Activated T-cell treated with anti-CD3 and anti-CD28 coated beads, Interleukin-2, amount 50 U/mL, for 72 hours (primary cell): ENCODE results near the gene INPPL1. TPM values are rescaled to one million over a fixed set of nuclear protein-coding genes. Genes with fewer than 3 reads are reported as not detected.
A peak's percentile ranks its signal among the peaks of the same experiment; 100 is the strongest.
"Not testable (repeated sequence)": the region's sequence is repeated elsewhere in the genome, so short reads cannot be mapped to it uniquely, and the experiment has no call there.

ENCODE experiments used
- ATAC-seq, 2 donors: fragments of 150-1000 bp; cut with Tn5 transposase; replicated peaks in 1 of 2; 2 replicates each; pipeline ENCODE4 v1.10.0; 2021; ENCODE audit warnings: moderate library complexity in 2 of 2, mild to moderate bottlenecking in 1 of 2
- DNase-seq, 2 donors: peaks; one replicate each; pipeline ENCODE4 v3.0.0; 2021 to 2022; ENCODE audit warnings: mixed read lengths in 1 of 2
- H3K27ac Mint-ChIP-seq: one replicate; pipeline ENCODE4 v1.8.0; 2022; ENCODE audit warnings: mild to moderate bottlenecking, moderate library complexity, mixed read lengths
- H3K27me3 Mint-ChIP-seq: one replicate; pipeline ENCODE4 v1.8.0; 2022; ENCODE audit warnings: low read depth, mixed read lengths
- H3K36me3 Mint-ChIP-seq, 2 donors: one replicate each; pipeline ENCODE4 v1.8.0; 2022; ENCODE audit warnings: mixed read lengths in 2 of 2, mild to moderate bottlenecking in 1 of 2; ENCODE audit not compliant: insufficient read depth in 2 of 2
- H3K4me1 Mint-ChIP-seq: one replicate; pipeline ENCODE4 v1.8.0; 2022; ENCODE audit warnings: low read depth, mixed read lengths
- H3K4me3 Mint-ChIP-seq, 2 donors: one replicate each; pipeline ENCODE4 v1.8.0; 2022; ENCODE audit warnings: mild to moderate bottlenecking in 2 of 2, mixed read lengths in 2 of 2, moderate library complexity in 2 of 2
- H3K9me3 Mint-ChIP-seq, 2 donors: one replicate each; pipeline ENCODE4 v1.8.0; 2022; ENCODE audit warnings: mixed read lengths in 2 of 2
- total RNA-seq, 2 donors: library from RNA; stranded (reverse); gene quantifications; one replicate each; pipeline ENCODE4 v1.2.3, GENCODE V29; 2022

The INPPL1 gene
- total RNA-seq, 2 donors from 2014 or later = 147 to 154 TPM

DNA sequence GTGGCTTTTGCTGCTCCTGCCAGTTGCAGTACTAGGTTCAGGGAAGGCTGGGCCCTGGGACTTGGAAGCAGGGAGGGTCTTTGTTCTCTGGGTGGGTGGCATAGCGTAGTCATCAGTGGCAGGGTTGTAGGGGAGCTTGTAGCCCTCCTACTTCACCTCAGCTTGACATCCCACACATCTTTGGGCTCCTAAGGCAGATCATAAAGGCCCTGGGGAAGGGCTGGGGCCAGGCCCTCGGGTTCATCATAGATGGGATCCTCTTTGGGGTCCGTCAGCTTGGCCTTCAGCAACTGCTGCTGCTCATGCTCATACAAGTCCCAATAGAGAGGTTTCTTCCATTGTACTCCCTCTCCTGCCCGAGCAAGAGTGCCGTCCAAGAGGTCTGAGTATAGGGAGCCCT is 25.4 kb downstream of the INPPL1 start:
- H3K9me3 Mint-ChIP-seq = no peaks in the 10 kb centered on the region
- H3K4me3 Mint-ChIP-seq = no peak overlapping the region
- ATAC-seq (no peak), DNase-seq (no peak)
- H3K27me3 Mint-ChIP-seq = peaks cover 19% of the 10 kb centered on the region
- no peaks in the 10 kb centered on the region for H3K4me1 Mint-ChIP-seq
- no peaks in the 10 kb centered on the region for H3K36me3 Mint-ChIP-seq
- H3K27ac Mint-ChIP-seq = no peak overlapping the region

DNA sequence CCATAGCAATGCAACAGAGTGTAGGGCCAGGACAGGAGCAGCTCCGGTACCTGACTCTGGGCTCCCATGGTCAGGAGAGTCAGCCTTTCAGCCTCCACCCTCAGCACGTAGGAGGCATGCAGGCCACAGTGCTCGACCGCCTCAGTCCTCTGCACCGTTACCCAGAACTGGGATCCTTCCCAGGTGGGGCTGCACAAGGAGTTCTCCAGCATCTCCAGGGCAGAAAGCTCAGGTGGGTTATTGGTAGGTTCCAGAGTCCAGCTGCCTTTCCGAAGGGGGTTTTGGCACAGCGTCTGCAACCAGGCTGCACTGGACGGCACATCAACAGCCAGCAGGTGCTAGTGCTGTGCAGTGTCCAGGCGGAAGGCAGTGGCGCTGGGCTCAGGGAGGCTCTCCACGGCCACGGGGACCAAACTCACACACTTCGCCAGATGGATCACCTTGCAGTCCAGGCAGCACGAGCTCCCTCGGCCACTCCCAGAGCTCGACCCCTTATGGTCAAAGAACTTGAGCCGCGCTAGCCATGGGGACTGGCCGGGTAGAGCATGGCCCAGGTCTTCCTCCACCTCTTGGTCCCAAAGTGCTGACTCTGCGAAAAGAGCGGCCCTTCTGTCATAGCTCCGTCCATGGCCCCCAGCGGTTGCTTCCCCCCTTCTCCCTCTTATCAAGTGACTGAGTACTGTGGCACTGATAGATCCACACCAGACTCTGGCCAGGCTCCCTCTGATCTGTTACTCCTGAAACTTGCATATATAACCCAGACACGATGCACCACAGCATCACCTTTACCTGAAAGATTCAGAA is 26.3 kb downstream of the INPPL1 start:
- no peak overlapping the region for H3K27ac Mint-ChIP-seq
- no peak for ATAC-seq
- no peaks in the 10 kb centered on the region for H3K4me1 Mint-ChIP-seq
- no peak for DNase-seq
- no peaks in the 10 kb centered on the region for H3K36me3 Mint-ChIP-seq
- no peaks in the 10 kb centered on the region for H3K9me3 Mint-ChIP-seq
- H3K27me3 Mint-ChIP-seq = peaks cover 26% of the 10 kb centered on the region
- H3K4me3 Mint-ChIP-seq = no peak overlapping the region

DNA sequence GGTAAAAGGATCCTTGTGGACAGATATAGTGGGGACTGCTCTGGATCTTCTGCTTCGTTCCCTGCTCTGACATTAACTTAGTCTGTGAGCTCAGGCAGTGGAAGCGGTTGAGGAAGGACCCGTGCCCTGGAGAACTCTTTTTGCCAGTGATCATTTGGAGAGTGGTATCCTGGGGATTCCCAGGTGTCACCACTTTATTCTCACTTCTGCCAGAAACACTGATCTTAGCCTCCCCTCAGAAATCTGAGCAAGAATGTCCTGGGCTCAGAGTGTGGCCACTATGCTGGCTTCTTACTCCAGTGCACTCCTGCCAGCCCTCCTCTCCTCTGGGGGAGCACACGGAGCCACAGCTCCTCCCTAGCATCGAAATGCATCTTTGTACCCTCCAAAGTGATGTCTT is 27.0 kb downstream of the INPPL1 start:
- no peak for ATAC-seq
- H3K27ac Mint-ChIP-seq = no peak overlapping the region

DNA sequence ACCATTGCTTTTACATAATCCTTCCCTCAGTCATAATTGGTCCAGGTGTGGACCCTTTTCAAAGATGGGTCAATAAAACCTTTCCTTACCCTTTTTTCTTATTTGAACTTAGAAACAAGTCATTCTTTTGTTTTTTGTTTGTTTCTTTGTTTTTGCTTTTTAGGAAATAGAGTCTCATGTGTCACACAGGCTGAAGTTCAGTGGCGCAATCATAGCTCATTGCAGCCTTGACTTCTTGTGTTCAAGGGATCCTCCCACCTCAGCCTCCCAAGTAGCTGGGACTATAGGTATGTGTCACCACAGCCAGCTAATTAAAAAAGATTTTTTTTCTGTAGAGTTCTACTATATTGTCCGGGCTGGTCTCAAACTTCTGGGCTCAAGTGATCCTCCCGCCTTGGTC is 28.8 kb downstream of the INPPL1 start:
- ATAC-seq = no peak
- Mint-ChIP-seq H3K36me3 (no peaks in the 10 kb centered on the region), H3K4me1 (no peaks in the 10 kb centered on the region), H3K4me3 (no peak overlapping the region), H3K27ac (no peak overlapping the region), H3K9me3 (no peaks in the 10 kb centered on the region), H3K27me3 (peaks cover 26% of the 10 kb centered on the region)
- DNase-seq = no peak

More for the DNA sequence above, 27.0 kb downstream of the INPPL1 start:
- H3K27me3 Mint-ChIP-seq = peaks cover 26% of the 10 kb centered on the region
- H3K36me3 Mint-ChIP-seq = no peaks in the 10 kb centered on the region
- no peak overlapping the region for H3K4me3 Mint-ChIP-seq
- no peaks in the 10 kb centered on the region for H3K4me1 Mint-ChIP-seq
- DNase-seq = no peak
- H3K9me3 Mint-ChIP-seq = no peaks in the 10 kb centered on the region

DNA sequence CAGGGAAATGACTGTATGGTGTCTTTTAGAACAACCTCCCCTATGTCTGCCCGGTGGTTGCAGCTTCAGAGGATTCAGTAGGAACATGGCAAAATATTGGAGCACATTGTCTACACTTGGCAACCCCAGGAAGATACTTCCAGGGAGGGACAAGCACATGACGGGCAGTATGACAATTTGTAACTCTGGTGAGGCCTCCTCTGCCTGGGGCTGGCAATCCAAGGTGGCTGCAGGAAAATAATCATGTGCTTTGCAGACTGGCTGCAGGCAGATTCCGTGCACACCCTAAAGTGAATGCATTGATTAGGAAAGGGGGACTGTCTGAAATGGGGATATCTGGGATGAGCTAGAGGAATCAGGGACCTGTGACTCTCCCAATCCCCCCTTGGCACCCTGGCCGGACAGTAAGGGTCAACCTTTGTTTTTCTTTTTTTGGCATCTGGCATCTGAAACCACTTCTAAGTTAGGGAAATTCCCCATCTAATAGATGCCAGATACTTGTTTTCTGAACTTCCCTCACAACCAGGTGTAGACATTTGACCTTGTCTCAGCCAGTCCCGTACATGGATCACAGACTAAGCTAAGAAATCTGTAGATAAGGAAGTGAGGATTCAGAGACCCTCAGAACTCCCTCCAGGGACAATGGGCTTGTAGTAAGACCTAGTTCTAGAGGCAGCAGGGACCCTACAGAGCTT is 29.9 kb downstream of the INPPL1 start:
- Mint-ChIP-seq H3K4me3 (no peak overlapping the region), H3K9me3 (no peaks in the 10 kb centered on the region), H3K36me3 (no peaks in the 10 kb centered on the region), H3K27ac (no peak overlapping the region), H3K4me1 (no peaks in the 10 kb centered on the region), H3K27me3 (peaks cover 25% of the 10 kb centered on the region)
- DNase-seq (no peak), ATAC-seq (no peak)

DNA sequence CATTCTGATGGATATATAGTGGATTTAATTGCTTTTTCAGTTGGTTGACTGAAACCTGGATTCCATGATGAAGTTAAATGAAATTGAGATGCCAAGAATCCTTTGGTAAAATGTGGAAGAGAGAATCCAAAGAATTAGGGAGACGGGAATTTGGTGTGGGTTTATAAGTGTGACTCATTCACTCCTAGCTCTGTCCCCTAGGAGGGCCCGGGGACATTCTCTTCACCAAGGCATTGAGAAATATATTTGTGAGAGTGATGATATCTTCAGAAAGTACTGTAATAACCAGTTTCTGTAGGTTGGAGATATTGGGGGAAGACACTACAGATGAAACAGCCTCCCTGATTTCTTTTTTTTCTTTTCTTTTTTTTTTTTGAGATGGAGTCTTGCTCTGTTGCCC is 33.0 kb downstream of the INPPL1 start:
- Mint-ChIP-seq H3K27ac (no peak overlapping the region), H3K4me1 (peaks cover 1% of the 10 kb centered on the region), H3K36me3 (no peaks in the 10 kb centered on the region), H3K27me3 (peaks cover 19% of the 10 kb centered on the region), H3K4me3 (no peak overlapping the region), H3K9me3 (no peaks in the 10 kb centered on the region)
- no peak for DNase-seq
- no peak for ATAC-seq

DNA sequence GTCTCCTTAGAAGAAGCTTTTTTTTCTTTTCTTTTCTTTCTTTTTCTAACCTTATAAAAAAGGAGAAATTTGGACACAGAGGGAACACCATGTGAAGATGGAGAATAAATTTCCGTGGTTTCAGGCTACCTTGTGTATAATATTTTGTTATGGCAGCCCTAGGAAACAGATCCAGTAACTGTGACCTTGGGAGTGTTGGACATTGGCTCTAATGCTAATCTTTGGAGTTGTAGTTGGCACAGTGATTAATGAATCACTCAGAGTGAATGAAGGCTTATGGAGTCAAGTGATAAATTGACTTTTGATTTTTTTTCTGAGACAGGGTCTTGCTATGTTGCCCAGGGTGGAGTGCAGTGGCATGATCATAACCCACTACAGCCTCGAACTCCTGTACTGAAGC is 34.9 kb downstream of the INPPL1 start:
- peaks cover 0 to 2% of the 10 kb centered on the region in 2 donors for H3K36me3 Mint-ChIP-seq
- H3K4me1 Mint-ChIP-seq = peaks cover 10% of the 10 kb centered on the region
- DNase-seq = no peak

DNA sequence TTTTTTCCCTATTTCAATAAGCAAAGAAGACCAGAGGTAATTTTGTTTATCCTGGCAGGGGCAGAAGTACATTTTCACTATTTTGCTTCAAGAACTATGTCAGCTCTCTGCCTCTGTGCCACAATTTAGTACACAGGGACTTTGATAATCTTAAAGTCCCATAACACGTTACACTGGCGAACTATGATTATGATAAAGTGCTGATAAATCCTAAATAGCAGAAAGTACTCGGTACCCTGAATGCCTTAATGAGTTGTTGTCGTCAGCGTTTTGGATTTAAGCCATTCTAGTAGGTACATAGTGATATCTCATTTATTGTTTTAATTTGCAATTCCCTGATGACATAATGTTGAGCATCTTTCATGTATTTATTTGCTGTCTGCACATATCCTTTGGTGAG is 36.0 kb downstream of the INPPL1 start:
- no peak overlapping the region for H3K4me3 Mint-ChIP-seq
- no peak overlapping the region for H3K27ac Mint-ChIP-seq

More for the DNA sequence above, 34.9 kb downstream of the INPPL1 start:
- Mint-ChIP-seq H3K4me3 (no peak overlapping the region), H3K27ac (no peak overlapping the region), H3K9me3 (peaks cover 0 to 6% of the 10 kb centered on the region in 2 donors), H3K27me3 (peaks cover 18% of the 10 kb centered on the region)
- no peak for ATAC-seq

DNA sequence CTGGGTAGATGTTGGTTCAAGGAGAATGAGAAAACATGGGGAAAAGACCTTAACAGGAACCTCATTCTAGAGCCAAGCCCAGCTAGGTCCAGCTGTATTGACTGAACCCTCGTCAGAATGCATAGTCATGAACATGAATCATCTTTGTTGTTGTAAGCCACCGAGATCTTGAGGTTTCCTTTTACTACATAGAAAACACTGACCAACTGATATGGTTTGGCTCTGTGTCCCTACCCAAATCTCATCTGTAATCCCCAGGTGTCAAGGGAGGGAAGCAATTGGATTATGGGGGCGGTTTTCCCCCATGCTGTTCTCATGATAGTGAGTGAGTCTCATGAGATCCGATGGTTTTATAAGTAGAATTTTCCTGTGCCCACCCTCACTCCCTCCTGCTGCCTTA is 38.8 kb downstream of the INPPL1 start:
- DNase-seq = no peak
- Mint-ChIP-seq H3K27ac (no peak overlapping the region), H3K9me3 (peaks cover 2 to 7% of the 10 kb centered on the region in 2 donors), H3K4me3 (no peak overlapping the region), H3K36me3 (peaks cover 0 to 2% of the 10 kb centered on the region in 2 donors), H3K27me3 (peaks cover 18% of the 10 kb centered on the region), H3K4me1 (peaks cover 11% of the 10 kb centered on the region)
- peak in 1 of 2 donors; percentile 38 for ATAC-seq

More for the DNA sequence above, 36.0 kb downstream of the INPPL1 start:
- DNase-seq (no peak), ATAC-seq (no peak)
- H3K27me3 Mint-ChIP-seq = peaks cover 14% of the 10 kb centered on the region
- peaks cover 11% of the 10 kb centered on the region for H3K4me1 Mint-ChIP-seq
- H3K36me3 Mint-ChIP-seq = peaks cover 0 to 2% of the 10 kb centered on the region in 2 donors
- H3K9me3 Mint-ChIP-seq = peaks cover 0 to 7% of the 10 kb centered on the region in 2 donors

DNA sequence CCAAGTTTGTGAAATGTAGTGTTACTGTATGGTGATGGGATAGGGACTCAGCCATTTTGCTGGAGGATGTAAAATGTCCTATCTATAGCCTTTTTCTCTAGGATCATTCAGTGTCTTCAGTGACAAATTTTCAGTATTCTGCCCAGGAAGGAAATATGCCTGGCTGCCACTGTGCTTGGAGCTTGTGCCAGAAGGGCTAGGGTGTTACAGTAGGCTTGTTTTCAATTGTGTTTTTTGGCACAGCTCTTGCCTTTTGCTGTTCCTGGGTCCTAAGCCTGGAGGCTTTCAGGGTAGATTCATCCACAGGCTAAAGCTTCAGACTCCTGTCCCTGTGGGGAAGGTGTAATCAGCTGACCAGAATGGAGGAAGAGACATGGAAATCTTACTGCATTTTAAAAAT is 41.4 kb downstream of the INPPL1 start:
- H3K27me3 Mint-ChIP-seq = peaks cover 27% of the 10 kb centered on the region
- DNase-seq (no peak), ATAC-seq (no peak)
- no peak overlapping the region for H3K4me3 Mint-ChIP-seq
- peaks cover 0 to 2% of the 10 kb centered on the region in 2 donors for H3K36me3 Mint-ChIP-seq
- peaks cover 2 to 7% of the 10 kb centered on the region in 2 donors for H3K9me3 Mint-ChIP-seq
- H3K4me1 Mint-ChIP-seq = peaks cover 23% of the 10 kb centered on the region
- H3K27ac Mint-ChIP-seq = no peak overlapping the region

DNA sequence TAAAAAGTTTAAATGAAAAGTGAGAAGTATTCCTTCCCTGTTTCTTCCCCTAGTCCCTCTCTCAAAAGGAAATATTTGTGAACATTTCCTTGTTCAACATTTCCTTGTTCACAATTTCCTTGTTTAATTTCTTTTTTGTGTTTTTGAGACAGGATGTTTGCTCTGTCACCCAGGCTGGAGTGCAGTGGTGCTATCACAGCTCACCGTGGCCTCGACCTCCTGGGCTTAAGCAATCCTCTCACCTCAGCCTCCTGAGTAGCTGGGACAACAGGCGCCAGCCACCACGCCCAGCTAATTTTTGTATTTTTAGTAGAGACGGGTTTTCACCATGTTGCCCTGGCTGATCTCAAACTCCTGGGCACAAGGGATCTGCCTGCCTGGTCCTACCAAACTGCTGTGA is 42.4 kb downstream of the INPPL1 start:
- Mint-ChIP-seq H3K27me3 (peaks cover 35% of the 10 kb centered on the region), H3K4me1 (peaks cover 23% of the 10 kb centered on the region)
- not testable (repeated sequence) for ATAC-seq, H3K27ac Mint-ChIP-seq, H3K4me3 Mint-ChIP-seq, H3K9me3 Mint-ChIP-seq, H3K36me3 Mint-ChIP-seq, DNase-seq

DNA sequence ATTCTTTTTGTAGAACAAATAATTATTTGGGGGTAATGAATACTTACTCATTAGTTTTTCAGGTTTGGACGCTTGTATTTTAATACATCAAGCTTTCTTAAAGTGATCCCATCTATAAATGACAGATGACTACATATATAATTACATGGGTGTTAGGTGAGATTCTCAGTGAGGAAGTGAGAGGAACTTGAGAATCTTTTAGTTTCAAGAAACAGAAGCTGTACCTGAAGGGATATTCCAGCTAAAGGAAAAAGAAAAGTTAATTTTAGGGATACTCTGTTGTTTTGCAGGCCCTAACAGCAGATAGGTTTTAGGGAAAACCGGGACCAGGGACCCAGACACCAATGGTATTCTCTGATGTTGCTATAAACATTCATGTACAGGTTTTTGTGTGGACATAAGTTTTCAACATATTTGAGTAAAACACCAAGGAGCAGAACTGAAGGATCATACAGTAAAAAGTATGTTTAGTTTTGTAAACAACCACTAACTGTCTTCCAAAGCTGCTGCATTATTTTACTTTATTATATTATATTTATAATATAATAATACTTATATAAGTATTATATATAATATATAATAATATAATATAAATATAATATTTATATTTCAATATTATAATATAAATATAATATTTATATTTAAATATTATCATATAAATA is 43.5 kb downstream of the INPPL1 start:
- Mint-ChIP-seq H3K27ac (no peak overlapping the region), H3K36me3 (peaks cover 0 to 2% of the 10 kb centered on the region in 2 donors), H3K9me3 (peaks cover 2 to 7% of the 10 kb centered on the region in 2 donors), H3K27me3 (peaks cover 35% of the 10 kb centered on the region), H3K4me3 (no peak overlapping the region), H3K4me1 (peaks cover 22% of the 10 kb centered on the region)
- ATAC-seq (peak in 1 of 2 donors; percentile 14), DNase-seq (no peak)

DNA sequence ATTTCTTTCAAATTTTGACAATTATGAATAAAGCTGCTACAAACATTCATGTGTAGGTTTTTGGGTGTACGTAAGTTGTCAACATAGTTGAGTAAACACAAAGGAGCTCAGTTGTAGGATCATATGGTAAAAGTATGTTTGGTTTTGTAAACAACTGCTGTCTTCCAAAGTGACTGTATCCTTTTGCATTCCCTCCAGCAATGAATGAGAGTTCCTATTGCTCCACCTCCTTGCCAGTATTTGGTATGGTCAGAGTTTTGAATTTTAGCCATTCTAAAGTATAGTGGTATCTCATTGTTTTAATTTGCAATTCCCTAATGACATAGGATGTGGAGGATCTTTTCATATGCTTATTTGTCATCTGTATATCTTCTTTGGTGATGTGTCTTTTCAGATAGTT is 47.4 kb downstream of the INPPL1 start:
- DNase-seq (no peak), ATAC-seq (no peak)
- H3K4me3 Mint-ChIP-seq = no peak overlapping the region
- no peaks in the 10 kb centered on the region for H3K36me3 Mint-ChIP-seq
- H3K9me3 Mint-ChIP-seq = no peaks in the 10 kb centered on the region
- no peak overlapping the region for H3K27ac Mint-ChIP-seq
- peaks cover 17% of the 10 kb centered on the region for H3K27me3 Mint-ChIP-seq
- peaks cover 23% of the 10 kb centered on the region for H3K4me1 Mint-ChIP-seq
